Kidney (tissue), 14 donors: ENCODE results near the gene ARRDC3. TPM values are rescaled to one million over a fixed set of nuclear protein-coding genes. Genes with fewer than 3 reads are reported as not detected.

ENCODE experiments used
- DNase-seq, 5 donors: peaks; one replicate each; pipeline ENCODE4 v3.0.0-alpha.2; 2013 to 2020
- FAIRE-seq: peaks from 2 replicates; lab custom pipeline; 2012; peaks lifted over from hg19 to GRCh38; lab: Jason Lieb, UNC
- H3K27ac ChIP-seq, 2 donors: one replicate each; pipeline ENCODE4 v1.7.0; 2013; ENCODE audit warnings: low read depth in 2 of 2, low read length in 2 of 2, inconsistent platforms in 1 of 2
- H3K27me3 ChIP-seq: one replicate; pipeline ENCODE4 v1.7.1; 2013; ENCODE audit warnings: low read length, inconsistent platforms; ENCODE audit not compliant: control insufficient read depth, insufficient read depth
- H3K36me3 ChIP-seq, 3 donors: one replicate each; pipeline versions ENCODE4 v1.7.0 to v1.7.1; 2013; ENCODE audit warnings: low read length in 3 of 3, control low read depth in 1 of 3, inconsistent platforms in 1 of 3; ENCODE audit not compliant: insufficient read depth in 3 of 3, control insufficient read depth in 2 of 3
- H3K4me1 ChIP-seq, 3 donors: one replicate each; pipeline versions ENCODE4 v1.7.0 to v1.7.1; 2013; ENCODE audit warnings: low read length in 3 of 3, inconsistent platforms in 1 of 3, low read depth in 1 of 3; ENCODE audit not compliant: control insufficient read depth in 2 of 3, insufficient read depth in 2 of 3
- H3K4me3 ChIP-seq, 3 donors: one replicate each; pipeline versions ENCODE4 v1.7.0 to v1.8.1; 2013; ENCODE audit warnings: low read length in 3 of 3, control low read depth in 1 of 3, inconsistent platforms in 1 of 3
- H3K9ac ChIP-seq, 3 donors: one replicate each; pipeline versions ENCODE4 v1.7.0 to v1.7.1; 2013; ENCODE audit warnings: low read length in 3 of 3, control low read depth in 1 of 3, inconsistent platforms in 1 of 3
- H3K9me3 ChIP-seq, 3 donors: one replicate each; pipeline versions ENCODE4 v1.7.0 to v1.7.1; 2013; ENCODE audit warnings: low read length in 3 of 3, control low read depth in 1 of 3, inconsistent platforms in 1 of 3; ENCODE audit not compliant: control insufficient read depth in 2 of 3, insufficient read depth in 1 of 3
- CTCF ChIP-seq: IDR thresholded peaks from 3 replicates; pipeline ENCODE4 v1.5.1; 2012; ENCODE audit warnings: mild to moderate bottlenecking, moderate library complexity, borderline replicate concordance; ENCODE audit not compliant: insufficient read depth; ENCODE audit errors: extremely low read depth
- intact Hi-C: fragments of 100-400 bp; cut with DNase I; formaldehyde crosslinking; loops from one replicate; pipeline ENCODE4 v1.11.1; 2022
- polyA plus RNA-seq: library from polyadenylated mRNA; stranded (reverse); fragments of 350-450 nt; fragmentation: Illumina TruSeq; extraction: RNeasy Lipid Tissue Mini Kit (QIAGEN cat#74804); gene quantifications from one replicate; pipeline ENCODE4 v1.2.3, GENCODE V29; 2014; ENCODE audit warnings: low read depth, low replicate concordance; ENCODE audit not compliant: insufficient read depth
- total RNA-seq: library from RNA; stranded (reverse); fragmentation: NEBNext Ultra II Directional; extraction: Animal tissue kit (Norgen Biotek cat#: 25700); gene quantifications from one replicate; pipeline ENCODE4 v1.2.1, GENCODE V29; 2021
- donor health status: control.
- donor health status: control.
- donor health status: control.
- donor health status: control.
- donor health status: control.
- donor health status: DM: yes; HTN: yes; CAD: no.
- donor health status: Normal renal cell carcinoma (clear cell type).

ARRDC3 gene
- total and polyA plus RNA-seq, 2 donors from 2014 or later: 18.4 to 124 TPM

GRCh38 chr5:91318724-91319123 lies 64.4 kb downstream of the ARRDC3 start:
- FAIRE-seq: no peak
- intact Hi-C loops: no loop called here
- H3K36me3 ChIP-seq: no peaks in the 10 kb centered on the region
- H3K9ac ChIP-seq: no peak overlapping the region
- peaks cover 0 to 4% (median 0%) of the 10 kb centered on the region in 3 donors for H3K4me1 ChIP-seq
- H3K9me3 ChIP-seq: no peaks in the 10 kb centered on the region
- H3K4me3 ChIP-seq: no peak overlapping the region
- DNase-seq: no peak
- H3K27ac ChIP-seq: no peak overlapping the region
- no peaks in the 10 kb centered on the region for H3K27me3 ChIP-seq
- no peak for TF ChIP-seq CTCF
